GM12878 (cell line): ENCODE measurements around the gene TM6SF1. TPM values are rescaled to one million over a fixed set of nuclear protein-coding genes. Genes with fewer than 3 reads are reported as not detected.
"Not testable (repeated sequence)": the region's sequence is repeated elsewhere in the genome, so short reads cannot be mapped to it uniquely, and the experiment has no call there.

Source experiments
- ATAC-seq: fragments of 200-7000 bp; cut with Tn5 transposase; 3 replicates; pipeline ENCODE4 v1.9.1; 2020; ENCODE audit warnings: mild to moderate bottlenecking, moderate library complexity
- BruUV-seq: library from RNA; stranded (reverse); fragments of 400-500 nt; replicated peaks from 2 replicates; lab custom pipeline; 2021; lab: Mats Ljungman, UMichigan
- CTCF ChIA-PET: fragments of 300-600 bp; sonication (Branson Sonifier 250); formaldehyde crosslinking; extraction: SDS; loops from one replicate; lab custom pipeline; 2021; ENCODE audit warnings: inconsistent platforms; lab: Yijun Ruan, JAX
- POLR2A ChIA-PET: fragments of 350-600 bp; formaldehyde crosslinking; extraction: SDS; loops from one replicate; lab custom pipeline; 2021; ENCODE audit warnings: inconsistent platforms; lab: Charles Lee
- RAD21 ChIA-PET: fragments of 300-600 bp; sonication (Branson Sonifier 250); formaldehyde crosslinking; loops from one replicate; lab custom pipeline; 2023; ENCODE audit warnings: antibody characterized with exemption; ENCODE audit not compliant: unreplicated experiment; lab: Charles Lee
- SMC1A ChIA-PET: fragments of 300-600 bp; sonication (Branson Sonifier 250); formaldehyde crosslinking; loops from one replicate; lab custom pipeline; 2023; ENCODE audit not compliant: unreplicated experiment, uncharacterized antibody; lab: Charles Lee
- DNase-seq: peaks from one replicate; pipeline ENCODE4 v3.0.0-alpha.2; 2011; ENCODE audit warnings: low read depth, low spot score
- FAIRE-seq: peaks from 3 replicates; lab custom pipeline; 2011; peaks lifted over from hg19 to GRCh38; lab: Jason Lieb, UNC
- H2AFZ ChIP-seq: 2 replicates; pipeline ENCODE4 v1.6.0; 2011; ENCODE audit warnings: low read depth, low read length, control low read depth; ENCODE audit not compliant: control insufficient read depth
- H3K27ac ChIP-seq: 2 replicates; pipeline ENCODE4 v1.5.1; 2011; ENCODE audit warnings: control low read depth; ENCODE audit not compliant: control insufficient read depth, insufficient read depth
- H3K27me3 ChIP-seq, 2 experiments: replicated peaks in 1 of 2; 2 replicates each; pipeline versions ENCODE4 v1.6.0 to v1.6.1; 2011; ENCODE audit warnings: low read length in 1 of 2; ENCODE audit not compliant: control insufficient read depth in 2 of 2, insufficient read depth in 2 of 2
- H3K36me3 ChIP-seq, 2 experiments: 2 replicates each; pipeline ENCODE4 v1.5.1; 2011; ENCODE audit warnings: low read length in 1 of 2; ENCODE audit not compliant: control insufficient read depth in 2 of 2, insufficient read depth in 2 of 2
- H3K4me1 ChIP-seq: 2 replicates; pipeline ENCODE4 v1.6.1; 2011; ENCODE audit warnings: mild to moderate bottlenecking, low read length, moderate library complexity, mixed read lengths; ENCODE audit not compliant: control insufficient read depth, insufficient read depth
- H3K4me2 ChIP-seq: 2 replicates; pipeline ENCODE4 v1.6.0; 2011; ENCODE audit warnings: control low read depth; ENCODE audit not compliant: control insufficient read depth, insufficient read depth
- H3K4me3 ChIP-seq: fragments of 200-600 bp; sonication (generic); 2 replicates; pipeline ENCODE4 v1.5.1; 2016
- H3K79me2 ChIP-seq: 2 replicates; pipeline ENCODE4 v1.6.0; 2011; ENCODE audit warnings: low read length; ENCODE audit not compliant: control insufficient read depth, insufficient read depth
- H3K9ac ChIP-seq: 2 replicates; pipeline ENCODE4 v1.8.0; 2011; ENCODE audit warnings: low read length, control low read depth, mixed read lengths; ENCODE audit not compliant: control insufficient read depth, insufficient read depth
- H3K9me3 ChIP-seq: replicated peaks from 3 replicates; pipeline ENCODE4 v1.5.1; 2011; ENCODE audit warnings: mild to moderate bottlenecking, low read length; ENCODE audit not compliant: control insufficient read depth, insufficient read depth
- H4K20me1 ChIP-seq: 2 replicates; pipeline ENCODE4 v1.6.0; 2011; ENCODE audit not compliant: control insufficient read depth, insufficient read depth
- GATAD2B ChIP-seq: fragments of 450-650 bp; conservative IDR thresholded peaks from 2 replicates; pipeline ENCODE4 v1.6.1; 2017; ENCODE audit warnings: low read depth, mild to moderate bottlenecking, moderate library complexity
- IRF5 ChIP-seq: fragments of 450-650 bp; IDR thresholded peaks from 2 replicates; pipeline ENCODE4 v1.6.1; 2017; ENCODE audit warnings: borderline replicate concordance
- KAT2A ChIP-seq: conservative IDR thresholded peaks from 2 replicates; pipeline ENCODE4 v1.6.1; 2011; ENCODE audit warnings: low read depth, low read length; ENCODE audit not compliant: control insufficient read depth
- NFYB ChIP-seq: IDR thresholded peaks from 2 replicates; pipeline ENCODE4 v1.6.1; 2011; ENCODE audit warnings: low read depth, mild to moderate bottlenecking, low read length, improper control_type of control experiment, moderate library complexity; ENCODE audit not compliant: insufficient read depth
- RELA ChIP-seq: fragments of 450-650 bp; IDR thresholded peaks from 2 replicates; pipeline ENCODE4 v1.8.0; 2014; ENCODE audit warnings: borderline replicate concordance; ENCODE audit not compliant: partially characterized antibody
- RFX5 ChIP-seq: IDR thresholded peaks from 2 replicates; pipeline ENCODE4 v1.6.1; 2011; ENCODE audit warnings: low read depth, low read length, improper control_type of control experiment
- SIN3A ChIP-seq: IDR thresholded peaks from 2 replicates; pipeline ENCODE4 v1.6.1; 2012; ENCODE audit warnings: low read depth, low read length, improper control_type of control experiment
- SP1 ChIP-seq: IDR thresholded peaks from one replicate; pipeline ENCODE4 v1.6.1; 2011; ENCODE audit warnings: low read depth, low read length
- ZNF622 ChIP-seq: fragments of 450-650 bp; IDR thresholded peaks from 2 replicates; pipeline ENCODE4 v1.6.1; 2017; ENCODE audit warnings: mild to moderate bottlenecking, inconsistent platforms
- WGBS: methylation state at CpG from one replicate; pipeline ENCODE4 v1.1.6; 2016; ENCODE audit warnings: low lambda C conversion rate; ENCODE audit not compliant: insufficient replicate concordance, insufficient coverage; ENCODE audit errors: missing lambda C conversion rate; 5-methylcytosine and 5-hydroxymethylcytosine counted together
- in situ Hi-C: fragments of 300-500 bp; cut with MboI; formaldehyde crosslinking; loops from 9 replicates; pipeline ENCODE4 v1.14.3; 2018; ENCODE audit warnings: mixed read lengths
- intact Hi-C: fragments of 100-400 bp; cut with micrococcal nuclease; formaldehyde crosslinking; loops from one replicate; pipeline ENCODE4 v1.14.2; 2022; ENCODE audit not compliant: unreplicated experiment
- polyA plus RNA-seq, 11 experiments: library from polyadenylated mRNA; depleted of rRNA in 4 of 11; unstranded in 6 of 11; stranded (reverse) in 5 of 11; fragments of >200 nt; fragmentation: Nextera tagmentation in 4 of 11; fragmentation: Illumina TruSeq in 1 of 11; extraction: Ambion mirVana in 4 of 11; extraction: Trizol in 1 of 11; gene quantifications; 1 replicate in 1 of 11; 2 replicates in 10 of 11; pipeline versions ENCODE4 v1.2.1 to v1.2.3, GENCODE V29; 2011 to 2016; ENCODE audit warnings: inconsistent platforms in 2 of 11, missing spikeins in 2 of 11, low read depth in 1 of 11
- total RNA-seq, 4 experiments: library from RNA; depleted of rRNA in 3 of 4; stranded (reverse); fragments of >200 nt in 3 of 4; fragmentation: Illumina TruSeq in 1 of 4; extraction: Trizol in 1 of 4; gene quantifications; 2 replicates each; pipeline versions ENCODE4 v1.2.1 to v1.2.3, GENCODE V29; 2013 to 2021
- TF ChIP-seq, protein P1 (sequence below): fragments of 450-650 bp; IDR thresholded peaks from 2 replicates; pipeline ENCODE4 v1.6.1; 2017; ENCODE audit warnings: low read depth, mild to moderate bottlenecking, moderate library complexity
- TF ChIP-seq, protein P2 (sequence below): IDR thresholded peaks from 2 replicates; pipeline ENCODE4 v1.6.1; 2011; ENCODE audit warnings: borderline replicate concordance, low read depth, mild to moderate bottlenecking, moderate library complexity, mixed read lengths, low read length; ENCODE audit not compliant: insufficient read depth; ENCODE audit errors: extremely low read length

TM6SF1 gene
- total and polyA plus RNA-seq, 10 of the 15 experiments (the other 5 are each of a cell fraction or from before 2014, with no cell fraction given) = 0.56 to 2.7 (median 1.2) TPM

DNA sequence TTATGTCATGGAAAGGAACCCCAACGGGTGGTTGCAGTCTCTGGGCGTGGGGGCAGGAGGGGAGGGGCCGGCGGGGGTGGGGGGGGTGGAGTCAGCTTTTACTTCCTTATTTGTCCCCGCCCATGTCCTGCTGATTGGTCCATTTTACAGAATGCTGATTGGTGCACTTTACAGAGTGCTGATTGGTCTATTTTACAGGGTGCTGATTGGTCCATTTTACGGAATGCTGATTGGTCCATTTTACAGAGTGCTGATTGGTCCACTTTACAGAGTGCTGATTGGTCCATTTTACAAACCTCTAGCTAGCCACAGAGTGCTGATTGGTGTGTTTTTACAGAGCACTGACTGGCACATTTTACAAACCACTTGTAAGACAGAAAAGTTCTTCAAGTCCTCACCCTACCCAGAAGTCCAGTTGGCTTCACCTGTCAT, 38.2 kb upstream of the TM6SF1 start:
- BruUV-seq, DNase-seq, H3K9me3 ChIP-seq, H3K9ac ChIP-seq, H4K20me1 ChIP-seq, H2AFZ ChIP-seq, in situ Hi-C loops, H3K4me2 ChIP-seq, FAIRE-seq, SMC1A ChIA-PET, H3K36me3 ChIP-seq, H3K4me1 ChIP-seq, H3K4me3 ChIP-seq, H3K27me3 ChIP-seq, ATAC-seq, H3K27ac ChIP-seq: not testable (repeated sequence)
- intact Hi-C loops = loop anchor here (5.0 kb wide), 2 partner anchors 57 to 527 kb away; partner anchors contain the start of genes C15orf40 and RPS17
- RAD21 ChIA-PET = interaction anchor here (0.7 kb wide), 1 partner anchor 1683 kb away, joined by 3 read pairs; no protein-coding TSS in a partner anchor
- TF ChIP-seq SP1 = peak; percentile 42
- TF ChIP-seq NFYB = peak; percentile 83; the same call in 1 of the 2 replicates
- peaks cover 33% of the 10 kb centered on the region for H3K79me2 ChIP-seq
- CTCF ChIA-PET = interaction anchor here (1.1 to 1.7 kb wide), 2 partner anchors 8 to 59 kb away, joined by 4 to 8 read pairs; partner anchors contain the start of gene C15orf40
- WGBS = 75% methylated on average over 2 of the region's 6 CpGs
- POLR2A ChIA-PET = interaction anchor here (0.7 kb wide), 1 partner anchor 58 kb away, joined by 3 read pairs; the partner anchor contains the start of gene C15orf40

- in situ Hi-C loops (no loop called here), intact Hi-C loops (no loop called here)
- peaks cover 5% of the 10 kb centered on the region; the same call in 2 of the 3 replicates for H3K9me3 ChIP-seq
- H2AFZ ChIP-seq = no peak overlapping the region
- ChIA-PET RAD21 (no interaction called here), POLR2A (interaction anchor here (0.7 kb wide), 1 partner anchor 85 kb away, joined by 3 read pairs; no protein-coding TSS in a partner anchor), CTCF (interaction anchor here (0.7 kb wide), 1 partner anchor 9 kb away, joined by 4 read pairs; no protein-coding TSS in a partner anchor), SMC1A (interaction anchor here (0.7 to 1.7 kb wide), 2 partner anchors 14 to 18 kb away, joined by 3 to 4 read pairs; no protein-coding TSS in a partner anchor)
- ATAC-seq = no peak
- no peak overlapping the region for H3K4me2 ChIP-seq
- no peaks in the 10 kb centered on the region for H3K36me3 ChIP-seq
- no peak for DNase-seq
- no peak overlapping the region for H3K9ac ChIP-seq
- BruUV-seq = no TSS peak
- H4K20me1 ChIP-seq = no peaks in the 10 kb centered on the region
- no peak overlapping the region for H3K4me3 ChIP-seq
- H3K27ac ChIP-seq = no peak overlapping the region
- no peak for FAIRE-seq
- H3K79me2 ChIP-seq = no peaks in the 10 kb centered on the region
- WGBS = 58% methylated on average over 5 of the region's 5 CpGs
- no peaks in the 10 kb centered on the region; a peak in 2 of 4 replicates for H3K27me3 ChIP-seq
- no peaks in the 10 kb centered on the region for H3K4me1 ChIP-seq
- no peak for TF ChIP-seq IRF5
- TF ChIP-seq, protein P1, sequence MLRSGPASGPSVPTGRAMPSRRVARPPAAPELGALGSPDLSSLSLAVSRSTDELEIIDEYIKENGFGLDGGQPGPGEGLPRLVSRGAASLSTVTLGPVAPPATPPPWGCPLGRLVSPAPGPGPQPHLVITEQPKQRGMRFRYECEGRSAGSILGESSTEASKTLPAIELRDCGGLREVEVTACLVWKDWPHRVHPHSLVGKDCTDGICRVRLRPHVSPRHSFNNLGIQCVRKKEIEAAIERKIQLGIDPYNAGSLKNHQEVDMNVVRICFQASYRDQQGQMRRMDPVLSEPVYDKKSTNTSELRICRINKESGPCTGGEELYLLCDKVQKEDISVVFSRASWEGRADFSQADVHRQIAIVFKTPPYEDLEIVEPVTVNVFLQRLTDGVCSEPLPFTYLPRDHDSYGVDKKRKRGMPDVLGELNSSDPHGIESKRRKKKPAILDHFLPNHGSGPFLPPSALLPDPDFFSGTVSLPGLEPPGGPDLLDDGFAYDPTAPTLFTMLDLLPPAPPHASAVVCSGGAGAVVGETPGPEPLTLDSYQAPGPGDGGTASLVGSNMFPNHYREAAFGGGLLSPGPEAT = no peak
- TF ChIP-seq RELA = no peak
- TF ChIP-seq, protein P2, sequence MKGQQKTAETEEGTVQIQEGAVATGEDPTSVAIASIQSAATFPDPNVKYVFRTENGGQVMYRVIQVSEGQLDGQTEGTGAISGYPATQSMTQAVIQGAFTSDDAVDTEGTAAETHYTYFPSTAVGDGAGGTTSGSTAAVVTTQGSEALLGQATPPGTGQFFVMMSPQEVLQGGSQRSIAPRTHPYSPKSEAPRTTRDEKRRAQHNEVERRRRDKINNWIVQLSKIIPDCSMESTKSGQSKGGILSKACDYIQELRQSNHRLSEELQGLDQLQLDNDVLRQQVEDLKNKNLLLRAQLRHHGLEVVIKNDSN = no peak
- no peak for TF ChIP-seq SIN3A
- no peak for TF ChIP-seq GATAD2B
- no peak for TF ChIP-seq ZNF622
- TF ChIP-seq RFX5 = no peak
- no peak for TF ChIP-seq KAT2A
Observed at GRCh38 chr15:83077491-83078230, 29.8 kb upstream of the TM6SF1 start.
